H1 (cell line): ENCODE measurements around the gene NUP210. TPM values are rescaled to one million over a fixed set of nuclear protein-coding genes. Genes with fewer than 3 reads are reported as not detected.

Experiments used
- CTCF ChIA-PET: fragments of 300-600 bp; sonication (Branson Sonifier 250); formaldehyde crosslinking; loops from one replicate; lab custom pipeline; 2021; ENCODE audit not compliant: partially characterized antibody; lab: Charles Lee
- POLR2A ChIA-PET: fragments of 300-600 bp; sonication (Branson Sonifier 250); formaldehyde crosslinking; loops from one replicate; lab custom pipeline; 2021; ENCODE audit warnings: inconsistent platforms; ENCODE audit not compliant: partially characterized antibody; lab: Charles Lee
- DNase-seq, 2 experiments: peaks; one replicate each; pipeline versions ENCODE4 v3.0.0 to v3.0.0-alpha.2; 2010 to 2022; ENCODE audit warnings: low spot score in 2 of 2, low read depth in 1 of 2, mixed read lengths in 1 of 2
- FAIRE-seq: peaks from 2 replicates; lab custom pipeline; 2011; peaks lifted over from hg19 to GRCh38; lab: Jason Lieb, UNC
- H2AFZ ChIP-seq: 2 replicates; pipeline ENCODE4 v1.8.1; 2012; ENCODE audit warnings: low read length, inconsistent platforms
- H2AK5ac ChIP-seq: 2 replicates; pipeline ENCODE4 v1.6.1; 2013; ENCODE audit warnings: low read depth, low read length
- H2BK120ac ChIP-seq: replicated peaks from 2 replicates; pipeline ENCODE3; 2013; ENCODE audit warnings: low read depth, low read length, inconsistent platforms
- H2BK12ac ChIP-seq: 2 replicates; pipeline ENCODE4 v1.6.1; 2013; ENCODE audit warnings: low read depth, low read length
- H2BK15ac ChIP-seq: 2 replicates; pipeline ENCODE4 v1.6.1; 2013; ENCODE audit warnings: low read length
- H2BK20ac ChIP-seq: 2 replicates; pipeline ENCODE4 v1.6.1; 2013; ENCODE audit warnings: low read length
- H2BK5ac ChIP-seq: 2 replicates; pipeline ENCODE4 v1.6.1; 2013; ENCODE audit warnings: low read depth, low read length
- H3K14ac ChIP-seq: 2 replicates; pipeline ENCODE4 v1.6.1; 2013; ENCODE audit warnings: inconsistent platforms; ENCODE audit not compliant: insufficient read length
- H3K18ac ChIP-seq: 2 replicates; pipeline ENCODE4 v1.6.1; 2013; ENCODE audit warnings: low read length; ENCODE audit errors: extremely low read depth
- H3K23ac ChIP-seq: 2 replicates; pipeline ENCODE4 v1.6.1; 2013; ENCODE audit warnings: inconsistent platforms; ENCODE audit not compliant: insufficient read length
- H3K23me2 ChIP-seq: 2 replicates; pipeline ENCODE4 v1.6.1; 2013; ENCODE audit warnings: low read depth, low read length
- H3K27ac ChIP-seq: 2 replicates; pipeline ENCODE4 v1.6.1; 2011; ENCODE audit warnings: low read depth, low read length, inconsistent platforms
- H3K27me3 ChIP-seq, 4 experiments: replicated peaks in 1 of 4; 1 replicate in 1 of 4; 2 replicates in 3 of 4; pipeline versions ENCODE4 v1.6.1 to v1.8.1; 2011 to 2013; ENCODE audit warnings: low read length in 3 of 4, mild to moderate bottlenecking in 3 of 4, inconsistent platforms in 2 of 4, mixed read lengths in 2 of 4, moderate library complexity in 1 of 4; ENCODE audit not compliant: control insufficient read depth in 3 of 4, insufficient read depth in 3 of 4; ENCODE audit errors: extremely low read depth in 1 of 4
- H3K36me3 ChIP-seq, 4 experiments: 2 replicates each; pipeline versions ENCODE4 v1.6.1 to v1.8.1; 2011 to 2013; ENCODE audit warnings: mild to moderate bottlenecking in 4 of 4, low read length in 3 of 4, moderate library complexity in 2 of 4, control low read depth in 1 of 4, inconsistent platforms in 1 of 4; ENCODE audit not compliant: insufficient read depth in 4 of 4, control insufficient read depth in 2 of 4
- H3K4ac ChIP-seq: replicated peaks from 2 replicates; pipeline ENCODE3; 2013; ENCODE audit warnings: low read length, low read depth, mixed read lengths, inconsistent platforms; ENCODE audit not compliant: insufficient read length
- H3K4me1 ChIP-seq, 4 experiments: replicated peaks in 1 of 4; 1 replicate in 1 of 4; 2 replicates in 3 of 4; pipeline versions ENCODE4 v1.6.1 to v1.8.1; 2011 to 2013; ENCODE audit warnings: low read length in 3 of 4, inconsistent platforms in 2 of 4, mixed read lengths in 1 of 4; ENCODE audit not compliant: insufficient read depth in 4 of 4, control insufficient read depth in 3 of 4
- H3K4me2 ChIP-seq, 2 experiments: 2 replicates each; pipeline versions ENCODE4 v1.6.1 to v1.8.1; 2011 to 2013; ENCODE audit warnings: low read depth in 2 of 2, low read length in 2 of 2, control low read depth in 1 of 2, inconsistent platforms in 1 of 2, mild to moderate bottlenecking in 1 of 2; ENCODE audit not compliant: insufficient read depth in 1 of 2
- H3K4me3 ChIP-seq, 4 experiments: fragments of 200-600, 300-600 bp in 1 of 4; sonication (generic), shearing (Covaris generic), sonication (Bioruptor Twin) in 1 of 4; 2 replicates each; pipeline versions ENCODE4 v1.5.1 to v1.8.1; 2011 to 2016; ENCODE audit warnings: low read length in 4 of 4, low read depth in 3 of 4, control low read depth in 2 of 4, inconsistent platforms in 2 of 4, mild to moderate bottlenecking in 2 of 4, mixed read lengths in 1 of 4, moderate library complexity in 1 of 4; ENCODE audit not compliant: insufficient read depth in 2 of 4; ENCODE audit errors: extremely low read depth in 1 of 4
- H3K56ac ChIP-seq: replicated peaks from 2 replicates; pipeline ENCODE3; 2013; ENCODE audit warnings: low read depth, mild to moderate bottlenecking, mixed read lengths, low read length, inconsistent platforms; ENCODE audit not compliant: insufficient read length
- H3K79me1 ChIP-seq: 2 replicates; pipeline ENCODE4 v1.6.1; 2013; ENCODE audit warnings: low read depth, low read length, control low read depth
- H3K79me2 ChIP-seq, 2 experiments: 2 replicates each; pipeline versions ENCODE4 v1.6.1 to v1.8.1; 2012 to 2013; ENCODE audit warnings: low read length in 2 of 2, mild to moderate bottlenecking in 2 of 2, inconsistent platforms in 1 of 2; ENCODE audit not compliant: insufficient read depth in 2 of 2, control insufficient read depth in 1 of 2
- H3K9ac ChIP-seq, 4 experiments: replicated peaks in 1 of 4; 1 replicate in 1 of 4; 2 replicates in 3 of 4; pipeline versions ENCODE4 v1.6.1 to v1.8.1; 2011 to 2013; ENCODE audit warnings: low read depth in 3 of 4, low read length in 3 of 4, control low read depth in 2 of 4, mild to moderate bottlenecking in 2 of 4, moderate library complexity in 2 of 4, inconsistent platforms in 1 of 4; ENCODE audit errors: extremely low read depth in 1 of 4
- H3K9me3 ChIP-seq, 2 experiments: 2 replicates each; pipeline versions ENCODE4 v1.6.1 to v1.8.1; 2012 to 2013; ENCODE audit warnings: mild to moderate bottlenecking in 2 of 2, moderate library complexity in 2 of 2, control low read depth in 1 of 2, inconsistent platforms in 1 of 2, low read depth in 1 of 2, low read length in 1 of 2, mixed read lengths in 1 of 2; ENCODE audit not compliant: insufficient read depth in 2 of 2
- H4K20me1 ChIP-seq, 2 experiments: replicated peaks in 1 of 2; 2 replicates each; pipeline versions ENCODE3 to v1.8.1; 2011 to 2013; ENCODE audit warnings: inconsistent platforms in 2 of 2, low read length in 2 of 2, mild to moderate bottlenecking in 1 of 2; ENCODE audit not compliant: insufficient read depth in 2 of 2, control insufficient read depth in 1 of 2
- H4K5ac ChIP-seq: 2 replicates; pipeline ENCODE4 v1.6.1; 2013; ENCODE audit warnings: low read length, low read depth, mixed read lengths, inconsistent platforms; ENCODE audit not compliant: insufficient read length
- H4K8ac ChIP-seq: 2 replicates; pipeline ENCODE4 v1.8.0; 2013; ENCODE audit warnings: mild to moderate bottlenecking, moderate library complexity, low read length, inconsistent platforms; ENCODE audit not compliant: insufficient read depth; ENCODE audit errors: extremely low read depth
- H4K91ac ChIP-seq: replicated peaks from 2 replicates; pipeline ENCODE3; 2013; ENCODE audit warnings: low read length, mixed read lengths, inconsistent platforms; ENCODE audit not compliant: insufficient read length
- CBX5 ChIP-seq: fragments of 300-800, 300-1000 bp; sonication (generic); IDR thresholded peaks from 2 replicates; pipeline ENCODE4 v1.7.1; 2016; ENCODE audit warnings: antibody characterized with exemption, low read length, low read depth
- CBX8 ChIP-seq: fragments of 300-800, 300-1000 bp; sonication (generic); IDR thresholded peaks from 2 replicates; pipeline ENCODE4 v1.7.1; 2016; ENCODE audit warnings: low read depth, low read length, borderline replicate concordance
- CTCF ChIP-seq, 3 experiments: IDR thresholded peaks; 1 replicate in 2 of 3; 2 replicates in 1 of 3; pipeline versions ENCODE4 v1.5.1 to v1.6.1; 2011; ENCODE audit warnings: low read length in 3 of 3, mild to moderate bottlenecking in 3 of 3, inconsistent platforms in 2 of 3, low read depth in 1 of 3, moderate library complexity in 1 of 3; ENCODE audit not compliant: insufficient read depth in 1 of 3; ENCODE audit errors: control extremely low read depth in 1 of 3
- TAF1 ChIP-seq: IDR thresholded peaks from 2 replicates; pipeline ENCODE4 v1.6.1; 2011; ENCODE audit warnings: mild to moderate bottlenecking, low read depth, low read length
- WGBS, 2 experiments: shearing (Covaris generic) in 1 of 2; methylation state at CpG; one replicate each; pipeline versions ENCODE4 v1.1.6 to v1.1.7; 2013 to 2015; ENCODE audit warnings: low lambda C conversion rate in 2 of 2, mixed read lengths in 2 of 2, inconsistent platforms in 1 of 2, low coverage in 1 of 2, missing lambda C conversion rate in 1 of 2; ENCODE audit not compliant: insufficient replicate concordance in 2 of 2, insufficient coverage in 1 of 2, insufficient read length in 1 of 2; ENCODE audit errors: extremely low coverage in 1 of 2, missing lambda C conversion rate in 1 of 2; 5-methylcytosine and 5-hydroxymethylcytosine counted together
- polyA plus RNA-seq, 7 experiments: library from polyadenylated mRNA; depleted of rRNA in 3 of 7; stranded (reverse) in 5 of 7; unstranded in 2 of 7; fragments of >200 nt in 5 of 7; fragments of 200-250 nt in 2 of 7; gene quantifications; 1 replicate in 5 of 7; 2 replicates in 1 of 7; 4 replicates in 1 of 7; pipeline versions ENCODE4 v1.2.1 to v1.2.3, GENCODE V29; 2011 to 2013; ENCODE audit warnings: missing spikeins in 2 of 7, mixed read lengths in 2 of 7
- total RNA-seq: library from RNA; stranded (reverse); fragmentation: NEBNext Ultra II Directional; extraction: Animal tissue kit (Norgen Biotek cat#: 25700); gene quantifications from 2 replicates; pipeline ENCODE4 v1.2.1, GENCODE V29; 2021

NUP210 gene
- total and polyA plus RNA-seq, 2 of the 8 experiments (the other 6 are each of a cell fraction or from before 2014, with no cell fraction given): 51.0 to 53.7 TPM

GRCh38 chr3:13419505-13420044 is 547 bp downstream of the NUP210 start:
- Histone ChIP-seq H3K4ac (peak overlapping the region; percentile 94), H3K79me2 (peaks cover 0 to 46% of the 10 kb centered on the region in 2 experiments; a peak in 3 of 4 replicates), H2AK5ac (no peak overlapping the region), H2BK12ac (0 out of 2 replicates have a peak overlapping the region, but pooled peaks have one; percentile 50), H4K5ac (peak overlapping the region; percentile 68), H2AFZ (no peak overlapping the region), H3K4me3 (peak overlapping the region; percentile 55 to 85 (median 72)), H4K8ac (peak overlapping the region; percentile 96; the same call in 1 of the 2 replicates), H2BK5ac (no peak overlapping the region), H2BK120ac (no peak overlapping the region), H4K20me1 (peaks cover 12 to 16% of the 10 kb centered on the region in 2 experiments), H2BK15ac (no peak overlapping the region), H3K23ac (no peak overlapping the region), H2BK20ac (no peak overlapping the region), H3K18ac (peak overlapping the region; percentile 81), H3K4me1 (peaks cover 7 to 18% (median 12%) of the 10 kb centered on the region in 4 experiments), H3K4me2 (peak overlapping the region; percentile 65 to 96), H4K91ac (no peak overlapping the region), H3K9ac (peak overlapping the region in 3 of 4 experiments; percentile 62 to 87 (median 73); a peak in 5 of 7 replicates), H3K9me3 (no peaks in the 10 kb centered on the region), H3K79me1 (peaks cover 7% of the 10 kb centered on the region; the same call in 1 of the 2 replicates), H3K27me3 (peaks cover 0 to 8% (median 0%) of the 10 kb centered on the region in 4 experiments; a peak in 4 of 7 replicates), H3K36me3 (no peaks in the 10 kb centered on the region), H3K14ac (no peak overlapping the region), H3K23me2 (peaks cover 10% of the 10 kb centered on the region; the same call in 1 of the 2 replicates), H3K27ac (no peak overlapping the region; the same call in 1 of the 2 replicates), H3K56ac (no peak overlapping the region)
- ChIA-PET CTCF (interaction anchor here (0.7 to 7.4 kb wide), 6 partner anchors 14 to 75 kb away, joined by 3 to 77 read pairs (median 6); no protein-coding TSS in a partner anchor), POLR2A (interaction anchor here (1.2 to 2.5 kb wide), 5 partner anchors 10 to 47 kb away, joined by 4 to 15 read pairs (median 4); no protein-coding TSS in a partner anchor)
- FAIRE-seq: no peak
- 3% methylated on average over 30 of the region's 64 CpGs; no CpG with 5 or more reads in 1 of the 2 experiments for WGBS, 2 experiments
- peak in 1 of 2 experiments; percentile 68 for DNase-seq
- TF ChIP-seq CBX8 (no peak), TAF1 (no peak), CTCF (IDR thresholded peaks at IDR 0.05; ENCODE audit: control extremely low read depth in 1 of 3, insufficient read depth in 1 of 3, low read depth in 1 of 3, low read length in 3 of 3) (peak in 1 of 3 experiments; percentile 3; a peak in 1 of 4 replicates), CBX5 (no peak)
